Sigmoid colon (tissue), 4 donors: ENCODE measurements around the gene PCNT.

Experiments used
- EP300 ChIP-seq, 4 donors: sonication (generic); formaldehyde crosslinking; IDR thresholded peaks; one replicate each; pipeline ENCODE4 v1.6.1; 2017; ENCODE audit warnings: antibody characterized with exemption in 4 of 4
- POLR2A ChIP-seq, 2 donors: fragments of 450-650 bp; IDR thresholded peaks; one replicate each; pipeline ENCODE4 v1.6.1; 2016; ENCODE audit warnings: antibody characterized with exemption in 2 of 2, mild to moderate bottlenecking in 2 of 2, moderate library complexity in 2 of 2
- TF ChIP-seq, protein P1 (sequence below), 4 experiments: fragments of 450-650 bp in 3 of 4; fragments of 200-600 bp in 1 of 4; IDR thresholded peaks; one replicate each; pipeline ENCODE4 v1.5.1; 2016 to 2019; ENCODE audit warnings: antibody characterized with exemption in 4 of 4, mild to moderate bottlenecking in 3 of 4, moderate library complexity in 2 of 4

GRCh38 chr21:46379105-46379504, 55.1 kb downstream of the PCNT start:
- TF ChIP-seq, protein P1, sequence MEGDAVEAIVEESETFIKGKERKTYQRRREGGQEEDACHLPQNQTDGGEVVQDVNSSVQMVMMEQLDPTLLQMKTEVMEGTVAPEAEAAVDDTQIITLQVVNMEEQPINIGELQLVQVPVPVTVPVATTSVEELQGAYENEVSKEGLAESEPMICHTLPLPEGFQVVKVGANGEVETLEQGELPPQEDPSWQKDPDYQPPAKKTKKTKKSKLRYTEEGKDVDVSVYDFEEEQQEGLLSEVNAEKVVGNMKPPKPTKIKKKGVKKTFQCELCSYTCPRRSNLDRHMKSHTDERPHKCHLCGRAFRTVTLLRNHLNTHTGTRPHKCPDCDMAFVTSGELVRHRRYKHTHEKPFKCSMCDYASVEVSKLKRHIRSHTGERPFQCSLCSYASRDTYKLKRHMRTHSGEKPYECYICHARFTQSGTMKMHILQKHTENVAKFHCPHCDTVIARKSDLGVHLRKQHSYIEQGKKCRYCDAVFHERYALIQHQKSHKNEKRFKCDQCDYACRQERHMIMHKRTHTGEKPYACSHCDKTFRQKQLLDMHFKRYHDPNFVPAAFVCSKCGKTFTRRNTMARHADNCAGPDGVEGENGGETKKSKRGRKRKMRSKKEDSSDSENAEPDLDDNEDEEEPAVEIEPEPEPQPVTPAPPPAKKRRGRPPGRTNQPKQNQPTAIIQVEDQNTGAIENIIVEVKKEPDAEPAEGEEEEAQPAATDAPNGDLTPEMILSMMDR (IDR thresholded peaks at IDR 0.05): no peak
- TF ChIP-seq POLR2A (IDR thresholded peaks at IDR 0.05): no peak
- no peak for TF ChIP-seq EP300 (IDR thresholded peaks at IDR 0.05)
